Stimulated activated CD8-positive, alpha-beta memory T cell treated with anti-CD3 and anti-CD28 coated beads, Interleukin-15, amount 100 ng/mL, for 48 hours (primary cell): ENCODE measurements around the gene PI16.

ENCODE experiments used
- DNase-seq, 2 donors: peaks; one replicate each; pipeline ENCODE4 v3.0.0-alpha.2; 2020; ENCODE audit warnings: low read depth in 2 of 2

The PI16 gene

GRCh38 chr6:36954262-36954931 is at the start of gene PI16:
Gene PI16 (plus strand): TSS chr6:36954738. CDS start chr6:36954761, 23 bp downstream.
- no peak for DNase-seq

- DNase-seq = no peak
Measured at GRCh38 chr6:36904851-36905393, 49.6 kb upstream of the PI16 start.

- no peak for DNase-seq
Measured at GRCh38 chr6:36906539-36907325, 47.8 kb upstream of the PI16 start.

GRCh38 chr6:36907781-36908180 is 46.8 kb upstream of the PI16 start:
- DNase-seq = no peak

- DNase-seq = no peak
Measured at GRCh38 chr6:36908747-36909146, 45.8 kb upstream of the PI16 start.

GRCh38 chr6:36912030-36912454 is 42.5 kb upstream of the PI16 start:
- peak in 1 of 2 donors; percentile 39 for DNase-seq

- DNase-seq = peak; percentile 47 to 63
Measured at GRCh38 chr6:36912586-36912985, 42.0 kb upstream of the PI16 start.

GRCh38 chr6:36913082-36913481 is 41.5 kb upstream of the PI16 start:
- DNase-seq = no peak

- DNase-seq = no peak
Measured at GRCh38 chr6:36914227-36914794, 40.2 kb upstream of the PI16 start.

- no peak for DNase-seq
Measured at GRCh38 chr6:36915599-36915998, 38.9 kb upstream of the PI16 start.

- DNase-seq = no peak
Measured at GRCh38 chr6:36916126-36916525, 38.4 kb upstream of the PI16 start.

- no peak for DNase-seq
Measured at GRCh38 chr6:36917541-36918193, 36.9 kb upstream of the PI16 start.

- no peak for DNase-seq
Measured at GRCh38 chr6:36920049-36920448, 34.5 kb upstream of the PI16 start.

- no peak for DNase-seq
Measured at GRCh38 chr6:36920546-36920945, 34.0 kb upstream of the PI16 start.

GRCh38 chr6:36924131-36924530 is 30.4 kb upstream of the PI16 start:
- DNase-seq = no peak

- DNase-seq = no peak
Measured at GRCh38 chr6:36924778-36925374, 29.7 kb upstream of the PI16 start.

- DNase-seq = no peak
Measured at GRCh38 chr6:36925809-36926208, 28.7 kb upstream of the PI16 start.

GRCh38 chr6:36926708-36927513 is 27.6 kb upstream of the PI16 start:
- DNase-seq = no peak

- DNase-seq = no peak
Measured at GRCh38 chr6:36927691-36928546, 26.6 kb upstream of the PI16 start.

GRCh38 chr6:36928547-36928918 is 26.0 kb upstream of the PI16 start:
- no peak for DNase-seq
